Kidney (tissue), 14 donors: Measurements from ENCODE around the gene ZBTB16. TPM values are rescaled to one million over a fixed set of nuclear protein-coding genes. Genes with fewer than 3 reads are reported as not detected.

Source experiments
- DNase-seq, 5 donors: peaks; one replicate each; pipeline ENCODE4 v3.0.0-alpha.2; 2013 to 2020
- FAIRE-seq: peaks from 2 replicates; lab custom pipeline; 2012; peaks lifted over from hg19 to GRCh38; lab: Jason Lieb, UNC
- H3K27ac ChIP-seq, 2 donors: one replicate each; pipeline ENCODE4 v1.7.0; 2013; ENCODE audit warnings: low read depth in 2 of 2, low read length in 2 of 2, inconsistent platforms in 1 of 2
- H3K27me3 ChIP-seq: one replicate; pipeline ENCODE4 v1.7.1; 2013; ENCODE audit warnings: low read length, inconsistent platforms; ENCODE audit not compliant: control insufficient read depth, insufficient read depth
- H3K36me3 ChIP-seq, 3 donors: one replicate each; pipeline versions ENCODE4 v1.7.0 to v1.7.1; 2013; ENCODE audit warnings: low read length in 3 of 3, control low read depth in 1 of 3, inconsistent platforms in 1 of 3; ENCODE audit not compliant: insufficient read depth in 3 of 3, control insufficient read depth in 2 of 3
- H3K4me1 ChIP-seq, 3 donors: one replicate each; pipeline versions ENCODE4 v1.7.0 to v1.7.1; 2013; ENCODE audit warnings: low read length in 3 of 3, inconsistent platforms in 1 of 3, low read depth in 1 of 3; ENCODE audit not compliant: control insufficient read depth in 2 of 3, insufficient read depth in 2 of 3
- H3K4me3 ChIP-seq, 3 donors: one replicate each; pipeline versions ENCODE4 v1.7.0 to v1.8.1; 2013; ENCODE audit warnings: low read length in 3 of 3, control low read depth in 1 of 3, inconsistent platforms in 1 of 3
- H3K9ac ChIP-seq, 3 donors: one replicate each; pipeline versions ENCODE4 v1.7.0 to v1.7.1; 2013; ENCODE audit warnings: low read length in 3 of 3, control low read depth in 1 of 3, inconsistent platforms in 1 of 3
- H3K9me3 ChIP-seq, 3 donors: one replicate each; pipeline versions ENCODE4 v1.7.0 to v1.7.1; 2013; ENCODE audit warnings: low read length in 3 of 3, control low read depth in 1 of 3, inconsistent platforms in 1 of 3; ENCODE audit not compliant: control insufficient read depth in 2 of 3, insufficient read depth in 1 of 3
- intact Hi-C: fragments of 100-400 bp; cut with DNase I; formaldehyde crosslinking; loops from one replicate; pipeline ENCODE4 v1.11.1; 2022
- polyA plus RNA-seq: library from polyadenylated mRNA; stranded (reverse); fragments of 350-450 nt; fragmentation: Illumina TruSeq; extraction: RNeasy Lipid Tissue Mini Kit (QIAGEN cat#74804); gene quantifications from one replicate; pipeline ENCODE4 v1.2.3, GENCODE V29; 2014; ENCODE audit warnings: low read depth, low replicate concordance; ENCODE audit not compliant: insufficient read depth
- total RNA-seq: library from RNA; stranded (reverse); fragmentation: NEBNext Ultra II Directional; extraction: Animal tissue kit (Norgen Biotek cat#: 25700); gene quantifications from one replicate; pipeline ENCODE4 v1.2.1, GENCODE V29; 2021
- TF ChIP-seq, protein P1 (sequence below): IDR thresholded peaks from 3 replicates; pipeline ENCODE4 v1.5.1; 2012; ENCODE audit warnings: mild to moderate bottlenecking, moderate library complexity, borderline replicate concordance; ENCODE audit not compliant: insufficient read depth; ENCODE audit errors: extremely low read depth
- donor health status: control.
- donor health status: control.
- donor health status: control.
- donor health status: control.
- donor health status: control.
- donor health status: DM: yes; HTN: yes; CAD: no.
- donor health status: Normal renal cell carcinoma (clear cell type).

ZBTB16 gene
- total and polyA plus RNA-seq, 2 donors from 2014 or later = 2.5 to 126 TPM

DNA sequence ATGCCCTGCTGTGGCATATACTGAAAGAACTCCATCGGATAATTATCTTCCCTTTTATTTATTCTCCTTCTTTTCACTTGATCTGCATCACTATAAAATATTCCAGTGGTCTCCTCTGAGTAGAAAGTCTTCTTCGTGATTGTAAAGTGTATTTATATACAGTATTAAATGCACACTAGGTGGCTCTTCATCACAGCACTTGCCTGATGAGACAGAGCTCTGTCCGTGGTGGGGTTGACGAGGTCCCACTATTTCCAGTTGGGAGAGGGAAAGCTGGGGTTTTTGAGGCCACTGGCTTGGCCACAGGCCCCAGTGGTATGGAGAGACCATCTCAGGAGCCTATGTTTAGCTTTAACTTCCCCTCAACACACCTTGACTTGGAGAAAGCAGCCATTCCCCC, 31.6 kb upstream of the ZBTB16 start:
- DNase-seq (no peak), FAIRE-seq (no peak)
- intact Hi-C loops = no loop called here
- H3K27ac ChIP-seq = no peak overlapping the region
- H3K9me3 ChIP-seq = no peaks in the 10 kb centered on the region
- no peak overlapping the region for H3K4me3 ChIP-seq
- H3K27me3 ChIP-seq = no peaks in the 10 kb centered on the region
- H3K9ac ChIP-seq = no peak overlapping the region
- TF ChIP-seq, protein P1, sequence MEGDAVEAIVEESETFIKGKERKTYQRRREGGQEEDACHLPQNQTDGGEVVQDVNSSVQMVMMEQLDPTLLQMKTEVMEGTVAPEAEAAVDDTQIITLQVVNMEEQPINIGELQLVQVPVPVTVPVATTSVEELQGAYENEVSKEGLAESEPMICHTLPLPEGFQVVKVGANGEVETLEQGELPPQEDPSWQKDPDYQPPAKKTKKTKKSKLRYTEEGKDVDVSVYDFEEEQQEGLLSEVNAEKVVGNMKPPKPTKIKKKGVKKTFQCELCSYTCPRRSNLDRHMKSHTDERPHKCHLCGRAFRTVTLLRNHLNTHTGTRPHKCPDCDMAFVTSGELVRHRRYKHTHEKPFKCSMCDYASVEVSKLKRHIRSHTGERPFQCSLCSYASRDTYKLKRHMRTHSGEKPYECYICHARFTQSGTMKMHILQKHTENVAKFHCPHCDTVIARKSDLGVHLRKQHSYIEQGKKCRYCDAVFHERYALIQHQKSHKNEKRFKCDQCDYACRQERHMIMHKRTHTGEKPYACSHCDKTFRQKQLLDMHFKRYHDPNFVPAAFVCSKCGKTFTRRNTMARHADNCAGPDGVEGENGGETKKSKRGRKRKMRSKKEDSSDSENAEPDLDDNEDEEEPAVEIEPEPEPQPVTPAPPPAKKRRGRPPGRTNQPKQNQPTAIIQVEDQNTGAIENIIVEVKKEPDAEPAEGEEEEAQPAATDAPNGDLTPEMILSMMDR = peak; percentile 10
- H3K36me3 ChIP-seq = no peaks in the 10 kb centered on the region
- H3K4me1 ChIP-seq = no peaks in the 10 kb centered on the region

DNA sequence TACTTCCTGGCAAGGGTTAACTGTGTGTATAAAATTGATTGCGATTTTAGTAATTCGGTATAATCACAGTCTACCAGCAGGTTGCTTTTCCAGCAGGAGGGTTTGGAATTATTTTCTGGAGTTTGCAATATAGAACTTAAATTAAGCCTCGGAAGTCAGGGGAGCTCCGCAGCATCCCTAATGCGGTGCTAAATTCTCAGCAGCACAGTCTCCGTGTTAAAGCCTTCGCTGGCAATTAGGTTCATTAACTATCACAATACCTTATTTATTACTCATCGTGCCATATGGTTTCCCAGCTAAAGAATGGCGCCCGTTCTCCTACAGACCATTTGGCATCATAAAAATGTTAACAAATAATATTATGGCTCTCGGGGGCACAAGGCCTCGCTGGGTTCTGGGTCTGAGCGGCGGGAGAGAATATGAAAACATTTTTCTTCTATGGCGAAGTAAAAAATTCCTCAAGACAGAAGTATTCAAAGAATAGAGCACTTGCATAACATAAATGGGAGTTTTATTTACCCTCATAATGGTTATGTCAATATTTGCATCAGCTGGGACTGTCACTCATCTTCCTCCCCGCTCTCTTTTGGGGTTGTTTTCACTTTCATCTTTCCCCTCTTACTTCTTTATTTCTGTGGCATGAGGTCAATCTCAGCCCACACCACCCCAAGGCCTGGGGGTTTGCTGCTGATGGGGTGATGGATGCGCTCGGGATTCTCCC, 28.1 kb upstream of the ZBTB16 start:
- H3K4me1 ChIP-seq = peaks cover 0 to 6% (median under 1%) of the 10 kb centered on the region in 3 donors
- no peaks in the 10 kb centered on the region for H3K9me3 ChIP-seq
- H3K27ac ChIP-seq = no peak overlapping the region
- DNase-seq = no peak
- intact Hi-C loops = loop anchor here (10.0 kb wide), 1 partner anchor 233 kb away; no protein-coding TSS in a partner anchor
- TF ChIP-seq, protein P1 = no peak
- FAIRE-seq = no peak
- H3K4me3 ChIP-seq = no peak overlapping the region
- H3K27me3 ChIP-seq = no peaks in the 10 kb centered on the region
- no peak overlapping the region for H3K9ac ChIP-seq
- no peaks in the 10 kb centered on the region for H3K36me3 ChIP-seq

GRCh38 chr11:114031967-114032320, 27.6 kb upstream of the ZBTB16 start:
- TF ChIP-seq, protein P1 = no peak
- no peak for FAIRE-seq
- no peak for DNase-seq

More at GRCh38 chr11:114031967-114032320, 27.6 kb upstream of the ZBTB16 start:
- Histone ChIP-seq H3K4me1 (peaks cover 0 to 6% (median 5%) of the 10 kb centered on the region in 3 donors), H3K4me3 (no peak overlapping the region), H3K9ac (no peak overlapping the region), H3K9me3 (no peaks in the 10 kb centered on the region), H3K27ac (no peak overlapping the region), H3K36me3 (no peaks in the 10 kb centered on the region), H3K27me3 (no peaks in the 10 kb centered on the region)
- intact Hi-C loops = loop anchor here (10.0 kb wide), 1 partner anchor 233 kb away; no protein-coding TSS in a partner anchor
